Measurements from ENCODE around the gene EPB42. TPM values are rescaled to one million over a fixed set of nuclear protein-coding genes. Genes with fewer than 3 reads are reported as not detected.

Gene EPB42
- total RNA-seq, 6 experiments from 2014 or later: 0.20 to 3.4 (median 0.64) TPM; not detected in 3

- no peak for TF ChIP-seq CTCF (IDR thresholded peaks at IDR 0.05)
- no peak for TF ChIP-seq POLR2A (IDR thresholded peaks at IDR 0.05)
- intact Hi-C loops (cut with DNase I): no loop called here
- WGBS (ENCODE audit: insufficient coverage, low coverage, low lambda C conversion rate, missing lambda C conversion rate): 77% methylated on average over 5 of the region's 8 CpGs
- H3K27me3 ChIP-seq: no peaks in the 10 kb centered on the region
- no peak overlapping the region for H3K4me3 ChIP-seq
- no peak overlapping the region for H3K27ac ChIP-seq
- ATAC-seq: no peak
- no peak for DNase-seq
- H3K4me1 ChIP-seq: no peaks in the 10 kb centered on the region
- no peaks in the 10 kb centered on the region for H3K36me3 ChIP-seq
- H3K9me3 ChIP-seq: no peaks in the 10 kb centered on the region
These were observed 30.5 kb upstream of the EPB42 start for GRCh38 chr15:43251185-43251870.

- H3K27me3 ChIP-seq: no peaks in the 10 kb centered on the region
- 60% methylated on average over 2 of the region's 2 CpGs for WGBS (ENCODE audit: insufficient coverage, low coverage, low lambda C conversion rate, missing lambda C conversion rate)
- intact Hi-C loops (cut with DNase I): no loop called here
- H3K4me3 ChIP-seq: no peak overlapping the region
- H3K36me3 ChIP-seq: no peaks in the 10 kb centered on the region
- DNase-seq (no peak), ATAC-seq (no peak)
- no peaks in the 10 kb centered on the region for H3K9me3 ChIP-seq
- H3K4me1 ChIP-seq: no peaks in the 10 kb centered on the region
- TF ChIP-seq POLR2A (IDR thresholded peaks at IDR 0.05): no peak
- no peak for TF ChIP-seq CTCF (IDR thresholded peaks at IDR 0.05)
- no peak overlapping the region for H3K27ac ChIP-seq
These were observed 30.0 kb upstream of the EPB42 start for GRCh38 chr15:43250785-43251184.

- intact Hi-C loops (cut with DNase I): no loop called here
- no peaks in the 10 kb centered on the region for H3K27me3 ChIP-seq
- H3K4me1 ChIP-seq: no peaks in the 10 kb centered on the region
- no peak overlapping the region for H3K27ac ChIP-seq
- no peaks in the 10 kb centered on the region for H3K9me3 ChIP-seq
- DNase-seq (no peak), ATAC-seq (no peak)
- TF ChIP-seq CTCF (IDR thresholded peaks at IDR 0.05) (no peak), POLR2A (IDR thresholded peaks at IDR 0.05) (no peak)
- 34% methylated on average over 5 of the region's 5 CpGs for WGBS (ENCODE audit: insufficient coverage, low coverage, low lambda C conversion rate, missing lambda C conversion rate)
- no peaks in the 10 kb centered on the region for H3K36me3 ChIP-seq
- no peak overlapping the region for H3K4me3 ChIP-seq
These were observed 28.9 kb upstream of the EPB42 start for GRCh38 chr15:43249699-43250203.

GRCh38 chr15:43249236-43249635 is 28.4 kb upstream of the EPB42 start:
- TF ChIP-seq CTCF (IDR thresholded peaks at IDR 0.05) (no peak), POLR2A (IDR thresholded peaks at IDR 0.05) (no peak)
- WGBS (ENCODE audit: insufficient coverage, low coverage, low lambda C conversion rate, missing lambda C conversion rate): 49% methylated on average over 2 of the region's 2 CpGs
- Histone ChIP-seq H3K9me3 (no peaks in the 10 kb centered on the region), H3K27ac (no peak overlapping the region), H3K36me3 (no peaks in the 10 kb centered on the region), H3K4me3 (no peak overlapping the region), H3K4me1 (no peaks in the 10 kb centered on the region), H3K27me3 (no peaks in the 10 kb centered on the region)
- ATAC-seq (no peak), DNase-seq (no peak)
- intact Hi-C loops (cut with DNase I): no loop called here

Data from right lobe of liver (tissue), 6 donors.